IMR-90 (cell line): ENCODE results near the gene SCGB3A2.

Experiments used
- CEBPB ChIP-seq: IDR thresholded peaks from 2 replicates; pipeline ENCODE4 v1.6.1; 2012; ENCODE audit warnings: low read depth, low read length, improper control_type of control experiment
- ELK1 ChIP-seq: fragments of 150-350 bp; IDR thresholded peaks from 2 replicates; pipeline ENCODE4 v1.6.1; 2016; ENCODE audit warnings: low read depth, mild to moderate bottlenecking, low read length, moderate library complexity, borderline replicate concordance
- FOS ChIP-seq: fragments of 150-350 bp; IDR thresholded peaks from 2 replicates; pipeline ENCODE4 v1.6.1; 2016; ENCODE audit warnings: low read depth, low read length
- MAFK ChIP-seq: IDR thresholded peaks from 2 replicates; pipeline ENCODE4 v1.6.1; 2012; ENCODE audit warnings: low read depth, low read length, improper control_type of control experiment
- MAZ ChIP-seq: IDR thresholded peaks from 2 replicates; pipeline ENCODE4 v1.6.1; 2012; ENCODE audit warnings: low read depth, mild to moderate bottlenecking, low read length, improper control_type of control experiment, moderate library complexity, borderline replicate concordance
- MXI1 ChIP-seq: IDR thresholded peaks from 2 replicates; pipeline ENCODE4 v1.6.1; 2012; ENCODE audit warnings: low read depth, mild to moderate bottlenecking, low read length, moderate library complexity, borderline replicate concordance
- NFE2L2 ChIP-seq: fragments of 150-350 bp; IDR thresholded peaks from 2 replicates; pipeline ENCODE4 v1.6.1; 2016; ENCODE audit warnings: low read depth, mild to moderate bottlenecking, low read length
- POLR2A ChIP-seq: IDR thresholded peaks from 2 replicates; pipeline ENCODE4 v1.6.1; 2012; ENCODE audit warnings: mild to moderate bottlenecking, low read depth, low read length
- RAD21 ChIP-seq: IDR thresholded peaks from 2 replicates; pipeline ENCODE4 v1.6.1; 2012; ENCODE audit warnings: low read length, improper control_type of control experiment
- RFX5 ChIP-seq: IDR thresholded peaks from 2 replicates; pipeline ENCODE4 v1.8.0; 2012; ENCODE audit warnings: low read depth, mild to moderate bottlenecking, low read length, moderate library complexity
- SMC3 ChIP-seq: fragments of 150-350 bp; IDR thresholded peaks from 2 replicates; pipeline ENCODE4 v1.6.1; 2016; ENCODE audit warnings: low read depth, mild to moderate bottlenecking, antibody characterized with exemption, low read length, moderate library complexity
- TF ChIP-seq, protein P1 (sequence below): conservative IDR thresholded peaks from 2 replicates; pipeline ENCODE4 v1.5.1; 2012; ENCODE audit warnings: mild to moderate bottlenecking, low read depth, low read length, improper control_type of control experiment

- TF ChIP-seq MAZ (no peak), ELK1 (no peak), POLR2A (no peak), RAD21 (no peak), NFE2L2 (no peak), MAFK (no peak), FOS (no peak), RFX5 (no peak), SMC3 (no peak), CEBPB (no peak), MXI1 (no peak)
- TF ChIP-seq, protein P1, sequence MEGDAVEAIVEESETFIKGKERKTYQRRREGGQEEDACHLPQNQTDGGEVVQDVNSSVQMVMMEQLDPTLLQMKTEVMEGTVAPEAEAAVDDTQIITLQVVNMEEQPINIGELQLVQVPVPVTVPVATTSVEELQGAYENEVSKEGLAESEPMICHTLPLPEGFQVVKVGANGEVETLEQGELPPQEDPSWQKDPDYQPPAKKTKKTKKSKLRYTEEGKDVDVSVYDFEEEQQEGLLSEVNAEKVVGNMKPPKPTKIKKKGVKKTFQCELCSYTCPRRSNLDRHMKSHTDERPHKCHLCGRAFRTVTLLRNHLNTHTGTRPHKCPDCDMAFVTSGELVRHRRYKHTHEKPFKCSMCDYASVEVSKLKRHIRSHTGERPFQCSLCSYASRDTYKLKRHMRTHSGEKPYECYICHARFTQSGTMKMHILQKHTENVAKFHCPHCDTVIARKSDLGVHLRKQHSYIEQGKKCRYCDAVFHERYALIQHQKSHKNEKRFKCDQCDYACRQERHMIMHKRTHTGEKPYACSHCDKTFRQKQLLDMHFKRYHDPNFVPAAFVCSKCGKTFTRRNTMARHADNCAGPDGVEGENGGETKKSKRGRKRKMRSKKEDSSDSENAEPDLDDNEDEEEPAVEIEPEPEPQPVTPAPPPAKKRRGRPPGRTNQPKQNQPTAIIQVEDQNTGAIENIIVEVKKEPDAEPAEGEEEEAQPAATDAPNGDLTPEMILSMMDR, result no peak
Measured at GRCh38 chr5:147895864-147896263, 17.4 kb downstream of the SCGB3A2 start.
